GM12878 (cell line): ENCODE measurements around the gene MYO3B. TPM values are rescaled to one million over a fixed set of nuclear protein-coding genes. Genes with fewer than 3 reads are reported as not detected.

ENCODE experiments used
- BACH1 ChIP-seq: fragments of 450-650 bp; IDR thresholded peaks from 2 replicates; pipeline ENCODE4 v1.6.1; 2017; ENCODE audit warnings: mild to moderate bottlenecking, borderline replicate concordance
- EED ChIP-seq: sonication (generic); IDR thresholded peaks from 2 replicates; pipeline ENCODE4 v1.6.1; 2016; ENCODE audit warnings: antibody characterized with exemption, low read depth
- ETV6 ChIP-seq, 2 experiments: fragments of 450-650 bp in 1 of 2; IDR thresholded peaks in 1 of 2; conservative IDR thresholded peaks in 1 of 2; 2 replicates each; pipeline ENCODE4 v1.6.1; 2014; ENCODE audit warnings: antibody characterized with exemption in 1 of 2, borderline replicate concordance in 1 of 2, low read depth in 1 of 2, mild to moderate bottlenecking in 1 of 2, moderate library complexity in 1 of 2
- GABPA ChIP-seq: IDR thresholded peaks from 2 replicates; pipeline ENCODE4 v1.6.1; 2014; ENCODE audit warnings: antibody characterized with exemption, low read depth, mild to moderate bottlenecking, inconsistent platforms
- JUNB ChIP-seq: IDR thresholded peaks from 2 replicates; pipeline ENCODE4 v1.6.1; 2016; ENCODE audit warnings: antibody characterized with exemption, mild to moderate bottlenecking
- PAX8 ChIP-seq: fragments of 450-650 bp; IDR thresholded peaks from 2 replicates; pipeline ENCODE4 v1.6.1; 2017; ENCODE audit warnings: mild to moderate bottlenecking, moderate library complexity
- POLR2AphosphoS2 ChIP-seq: IDR thresholded peaks from 2 replicates; pipeline ENCODE4 v1.6.1; 2011; ENCODE audit warnings: low read depth, mild to moderate bottlenecking, low read length, improper control_type of control experiment, moderate library complexity
- POLR2AphosphoS5 ChIP-seq: IDR thresholded peaks from 2 replicates; pipeline ENCODE4 v1.6.1; 2011; ENCODE audit warnings: mild to moderate bottlenecking, low read length, inconsistent platforms
- RAD51 ChIP-seq: fragments of 450-650 bp; IDR thresholded peaks from 2 replicates; pipeline ENCODE4 v1.6.1; 2016; ENCODE audit warnings: moderate library complexity, mild to moderate bottlenecking, inconsistent platforms
- RBBP5 ChIP-seq: fragments of 200-600 bp; sonication (generic); conservative IDR thresholded peaks from 2 replicates; pipeline ENCODE4 v1.6.1; 2016
- SMC3 ChIP-seq: IDR thresholded peaks from 2 replicates; pipeline ENCODE4 v1.6.1; 2011; ENCODE audit warnings: low read length, improper control_type of control experiment, borderline replicate concordance
- ZBTB33 ChIP-seq: fragments of 450-650 bp; IDR thresholded peaks from 2 replicates; pipeline ENCODE4 v1.6.1; 2017; ENCODE audit warnings: mild to moderate bottlenecking
- ZNF24 ChIP-seq: fragments of 450-650 bp; IDR thresholded peaks from 2 replicates; pipeline ENCODE4 v1.6.1; 2017; ENCODE audit warnings: antibody characterized with exemption, mild to moderate bottlenecking
- ZNF384 ChIP-seq: IDR thresholded peaks from 2 replicates; pipeline ENCODE4 v1.6.1; 2012; ENCODE audit warnings: low read depth, mild to moderate bottlenecking, low read length, improper control_type of control experiment, borderline replicate concordance
- polyA plus RNA-seq, 11 experiments: library from polyadenylated mRNA; depleted of rRNA in 4 of 11; unstranded in 6 of 11; stranded (reverse) in 5 of 11; fragments of >200 nt; fragmentation: Nextera tagmentation in 4 of 11; fragmentation: Illumina TruSeq in 1 of 11; extraction: Ambion mirVana in 4 of 11; extraction: Trizol in 1 of 11; gene quantifications; 1 replicate in 1 of 11; 2 replicates in 10 of 11; pipeline versions ENCODE4 v1.2.1 to v1.2.3, GENCODE V29; 2011 to 2016; ENCODE audit warnings: inconsistent platforms in 2 of 11, missing spikeins in 2 of 11, low read depth in 1 of 11
- total RNA-seq, 4 experiments: library from RNA; depleted of rRNA in 3 of 4; stranded (reverse); fragments of >200 nt in 3 of 4; fragmentation: Illumina TruSeq in 1 of 4; extraction: Trizol in 1 of 4; gene quantifications; 2 replicates each; pipeline versions ENCODE4 v1.2.1 to v1.2.3, GENCODE V29; 2013 to 2021
- TF ChIP-seq, protein P1 (sequence below): fragments of 450-650 bp; IDR thresholded peaks from 2 replicates; pipeline ENCODE4 v1.6.1; 2016; ENCODE audit warnings: mild to moderate bottlenecking, moderate library complexity, borderline replicate concordance
- TF ChIP-seq, protein P2 (sequence below): fragments of 450-650 bp; IDR thresholded peaks from 2 replicates; pipeline ENCODE4 v1.6.1; 2018; ENCODE audit warnings: borderline replicate concordance, mild to moderate bottlenecking; ENCODE audit not compliant: partially characterized antibody
- TF ChIP-seq, protein P3 (sequence below): fragments of 450-650 bp; IDR thresholded peaks from 2 replicates; pipeline ENCODE4 v1.6.1; 2017; ENCODE audit warnings: borderline replicate concordance
- TF ChIP-seq, protein P4 (sequence below): IDR thresholded peaks from 2 replicates; pipeline ENCODE4 v1.6.1; 2011; ENCODE audit warnings: low read depth, mild to moderate bottlenecking, low read length, moderate library complexity, borderline replicate concordance; ENCODE audit errors: extremely low read depth

MYO3B gene
- total and polyA plus RNA-seq, 10 of the 15 experiments (the other 5 are each of a cell fraction or from before 2014, with no cell fraction given), result 1.1 to 7.1 (median 2.1) TPM

DNA sequence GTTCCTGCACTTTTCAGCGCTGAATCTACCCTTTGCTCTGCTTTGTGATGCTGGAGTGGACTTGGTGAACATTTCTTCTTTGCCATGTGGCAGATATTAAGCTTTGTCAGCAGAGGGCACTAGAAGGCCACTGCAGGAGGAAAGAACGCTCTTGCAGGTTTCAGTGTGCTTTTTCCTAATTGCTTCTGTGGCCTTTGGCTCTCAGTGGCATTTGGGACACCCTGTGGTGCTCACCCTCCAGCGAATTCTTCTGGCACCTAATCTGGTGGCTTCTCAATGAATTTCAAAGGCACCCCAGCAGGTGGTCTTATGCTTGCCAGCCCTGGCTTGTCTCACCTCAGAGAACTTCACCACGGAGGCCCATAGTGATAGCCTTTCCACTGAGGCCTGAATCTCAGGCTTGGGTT, 146.7 kb downstream of the MYO3B start (continued):
- TF ChIP-seq, protein P1, sequence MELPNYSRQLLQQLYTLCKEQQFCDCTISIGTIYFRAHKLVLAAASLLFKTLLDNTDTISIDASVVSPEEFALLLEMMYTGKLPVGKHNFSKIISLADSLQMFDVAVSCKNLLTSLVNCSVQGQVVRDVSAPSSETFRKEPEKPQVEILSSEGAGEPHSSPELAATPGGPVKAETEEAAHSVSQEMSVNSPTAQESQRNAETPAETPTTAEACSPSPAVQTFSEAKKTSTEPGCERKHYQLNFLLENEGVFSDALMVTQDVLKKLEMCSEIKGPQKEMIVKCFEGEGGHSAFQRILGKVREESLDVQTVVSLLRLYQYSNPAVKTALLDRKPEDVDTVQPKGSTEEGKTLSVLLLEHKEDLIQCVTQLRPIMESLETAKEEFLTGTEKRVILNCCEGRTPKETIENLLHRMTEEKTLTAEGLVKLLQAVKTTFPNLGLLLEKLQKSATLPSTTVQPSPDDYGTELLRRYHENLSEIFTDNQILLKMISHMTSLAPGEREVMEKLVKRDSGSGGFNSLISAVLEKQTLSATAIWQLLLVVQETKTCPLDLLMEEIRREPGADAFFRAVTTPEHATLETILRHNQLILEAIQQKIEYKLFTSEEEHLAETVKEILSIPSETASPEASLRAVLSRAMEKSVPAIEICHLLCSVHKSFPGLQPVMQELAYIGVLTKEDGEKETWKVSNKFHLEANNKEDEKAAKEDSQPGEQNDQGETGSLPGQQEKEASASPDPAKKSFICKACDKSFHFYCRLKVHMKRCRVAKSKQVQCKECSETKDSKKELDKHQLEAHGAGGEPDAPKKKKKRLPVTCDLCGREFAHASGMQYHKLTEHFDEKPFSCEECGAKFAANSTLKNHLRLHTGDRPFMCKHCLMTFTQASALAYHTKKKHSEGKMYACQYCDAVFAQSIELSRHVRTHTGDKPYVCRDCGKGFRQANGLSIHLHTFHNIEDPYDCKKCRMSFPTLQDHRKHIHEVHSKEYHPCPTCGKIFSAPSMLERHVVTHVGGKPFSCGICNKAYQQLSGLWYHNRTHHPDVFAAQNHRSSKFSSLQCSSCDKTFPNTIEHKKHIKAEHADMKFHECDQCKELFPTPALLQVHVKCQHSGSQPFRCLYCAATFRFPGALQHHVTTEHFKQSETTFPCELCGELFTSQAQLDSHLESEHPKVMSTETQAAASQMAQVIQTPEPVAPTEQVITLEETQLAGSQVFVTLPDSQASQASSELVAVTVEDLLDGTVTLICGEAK, result no peak
- TF ChIP-seq ZNF24, result 0 out of 2 replicates have a peak, but pooled peaks have one; percentile 25
- no peak for TF ChIP-seq ZBTB33
- no peak for TF ChIP-seq RBBP5
- TF ChIP-seq, protein P2, sequence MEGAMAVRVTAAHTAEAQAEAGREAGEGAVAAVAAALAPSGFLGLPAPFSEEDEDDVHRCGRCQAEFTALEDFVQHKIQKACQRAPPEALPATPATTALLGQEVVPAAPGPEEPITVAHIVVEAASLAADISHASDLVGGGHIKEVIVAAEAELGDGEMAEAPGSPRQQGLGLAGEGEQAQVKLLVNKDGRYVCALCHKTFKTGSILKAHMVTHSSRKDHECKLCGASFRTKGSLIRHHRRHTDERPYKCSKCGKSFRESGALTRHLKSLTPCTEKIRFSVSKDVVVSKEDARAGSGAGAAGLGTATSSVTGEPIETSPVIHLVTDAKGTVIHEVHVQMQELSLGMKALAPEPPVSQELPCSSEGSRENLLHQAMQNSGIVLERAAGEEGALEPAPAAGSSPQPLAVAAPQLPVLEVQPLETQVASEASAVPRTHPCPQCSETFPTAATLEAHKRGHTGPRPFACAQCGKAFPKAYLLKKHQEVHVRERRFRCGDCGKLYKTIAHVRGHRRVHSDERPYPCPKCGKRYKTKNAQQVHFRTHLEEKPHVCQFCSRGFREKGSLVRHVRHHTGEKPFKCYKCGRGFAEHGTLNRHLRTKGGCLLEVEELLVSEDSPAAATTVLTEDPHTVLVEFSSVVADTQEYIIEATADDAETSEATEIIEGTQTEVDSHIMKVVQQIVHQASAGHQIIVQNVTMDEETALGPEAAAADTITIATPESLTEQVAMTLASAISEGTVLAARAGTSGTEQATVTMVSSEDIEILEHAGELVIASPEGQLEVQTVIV, result no peak
- TF ChIP-seq POLR2AphosphoS2, result no peak
- no peak for TF ChIP-seq ETV6 (conservative IDR thresholded peaks at IDR 0.05 in 1 of 2, IDR thresholded peaks at IDR 0.05 in 1 of 2; ENCODE audit: borderline replicate concordance in 1 of 2, low read depth in 1 of 2)
- TF ChIP-seq, protein P3, sequence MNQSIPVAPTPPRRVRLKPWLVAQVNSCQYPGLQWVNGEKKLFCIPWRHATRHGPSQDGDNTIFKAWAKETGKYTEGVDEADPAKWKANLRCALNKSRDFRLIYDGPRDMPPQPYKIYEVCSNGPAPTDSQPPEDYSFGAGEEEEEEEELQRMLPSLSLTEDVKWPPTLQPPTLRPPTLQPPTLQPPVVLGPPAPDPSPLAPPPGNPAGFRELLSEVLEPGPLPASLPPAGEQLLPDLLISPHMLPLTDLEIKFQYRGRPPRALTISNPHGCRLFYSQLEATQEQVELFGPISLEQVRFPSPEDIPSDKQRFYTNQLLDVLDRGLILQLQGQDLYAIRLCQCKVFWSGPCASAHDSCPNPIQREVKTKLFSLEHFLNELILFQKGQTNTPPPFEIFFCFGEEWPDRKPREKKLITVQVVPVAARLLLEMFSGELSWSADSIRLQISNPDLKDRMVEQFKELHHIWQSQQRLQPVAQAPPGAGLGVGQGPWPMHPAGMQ, result no peak
- no peak for TF ChIP-seq JUNB
- no peak for TF ChIP-seq RAD51
- no peak for TF ChIP-seq BACH1
- TF ChIP-seq, protein P4, sequence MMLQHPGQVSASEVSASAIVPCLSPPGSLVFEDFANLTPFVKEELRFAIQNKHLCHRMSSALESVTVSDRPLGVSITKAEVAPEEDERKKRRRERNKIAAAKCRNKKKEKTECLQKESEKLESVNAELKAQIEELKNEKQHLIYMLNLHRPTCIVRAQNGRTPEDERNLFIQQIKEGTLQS, result no peak
- TF ChIP-seq EED, result no peak
- no peak for TF ChIP-seq GABPA
- TF ChIP-seq POLR2AphosphoS5, result no peak
- no peak for TF ChIP-seq PAX8
- TF ChIP-seq ZNF384, result no peak
- peak; percentile 87 for TF ChIP-seq SMC3
